ENCODE results near the gene VRK2. TPM values are rescaled to one million over a fixed set of nuclear protein-coding genes. Genes with fewer than 3 reads are reported as not detected.

Gene VRK2
- total RNA-seq, 1 donor from 2014 or later, result 23.1 TPM

DNA sequence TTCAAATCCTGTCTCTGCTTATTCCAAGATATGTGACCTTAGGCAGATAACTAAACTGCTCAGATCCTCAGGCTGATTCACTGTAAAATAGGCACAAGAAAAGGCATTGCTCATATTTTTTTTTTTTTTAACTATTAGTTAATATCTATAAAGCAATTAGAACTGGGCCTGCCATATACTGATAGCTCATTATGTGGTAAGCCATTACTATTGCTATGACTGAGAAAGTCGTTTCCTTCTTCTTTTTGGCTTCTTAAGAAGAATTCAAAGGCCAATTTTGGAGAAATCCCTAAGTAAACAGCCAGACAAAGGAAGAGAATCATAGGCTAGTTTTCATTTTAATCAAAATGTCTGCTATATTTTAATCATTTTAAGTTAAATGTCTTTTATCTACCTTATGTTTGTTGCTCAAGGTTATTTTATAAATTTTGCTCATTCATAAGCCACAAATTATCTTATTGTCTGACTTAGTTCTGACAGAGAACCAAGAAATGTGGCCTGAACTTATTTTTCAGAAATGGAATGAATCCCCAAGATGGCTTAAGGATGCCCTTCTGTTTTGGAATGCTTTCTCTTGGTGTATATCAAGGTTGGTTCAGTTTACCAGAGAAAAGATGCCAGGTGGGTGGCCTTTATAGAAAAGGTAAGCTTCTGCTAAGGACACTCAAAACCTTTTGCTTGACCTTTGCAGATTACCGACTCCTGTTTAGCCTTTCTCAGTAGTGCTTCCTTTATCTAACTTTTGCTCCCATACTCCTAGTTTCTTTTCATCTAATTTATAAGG is 21.3 kb upstream of the VRK2 start:
- Histone ChIP-seq H3K27ac (no peak overlapping the region), H3K9me3 (no peaks in the 10 kb centered on the region), H3K4me3 (no peak overlapping the region), H3K36me3 (no peaks in the 10 kb centered on the region), H3K27me3 (no peaks in the 10 kb centered on the region), H3K4me1 (no peaks in the 10 kb centered on the region)
- no peak for TF ChIP-seq POLR2AphosphoS5 (IDR thresholded peaks at IDR 0.05; ENCODE audit: insufficient read depth in 1 of 2, low read depth in 1 of 2)
- TF ChIP-seq, protein P1, sequence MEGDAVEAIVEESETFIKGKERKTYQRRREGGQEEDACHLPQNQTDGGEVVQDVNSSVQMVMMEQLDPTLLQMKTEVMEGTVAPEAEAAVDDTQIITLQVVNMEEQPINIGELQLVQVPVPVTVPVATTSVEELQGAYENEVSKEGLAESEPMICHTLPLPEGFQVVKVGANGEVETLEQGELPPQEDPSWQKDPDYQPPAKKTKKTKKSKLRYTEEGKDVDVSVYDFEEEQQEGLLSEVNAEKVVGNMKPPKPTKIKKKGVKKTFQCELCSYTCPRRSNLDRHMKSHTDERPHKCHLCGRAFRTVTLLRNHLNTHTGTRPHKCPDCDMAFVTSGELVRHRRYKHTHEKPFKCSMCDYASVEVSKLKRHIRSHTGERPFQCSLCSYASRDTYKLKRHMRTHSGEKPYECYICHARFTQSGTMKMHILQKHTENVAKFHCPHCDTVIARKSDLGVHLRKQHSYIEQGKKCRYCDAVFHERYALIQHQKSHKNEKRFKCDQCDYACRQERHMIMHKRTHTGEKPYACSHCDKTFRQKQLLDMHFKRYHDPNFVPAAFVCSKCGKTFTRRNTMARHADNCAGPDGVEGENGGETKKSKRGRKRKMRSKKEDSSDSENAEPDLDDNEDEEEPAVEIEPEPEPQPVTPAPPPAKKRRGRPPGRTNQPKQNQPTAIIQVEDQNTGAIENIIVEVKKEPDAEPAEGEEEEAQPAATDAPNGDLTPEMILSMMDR (IDR thresholded peaks at IDR 0.05), result no peak
- TF ChIP-seq POLR2A (IDR thresholded peaks at IDR 0.05), result no peak
- intact Hi-C loops (cut with DNase I), result no loop called here
- DNase-seq (ENCODE audit: extremely low spot score in 2 of 2), result no peak

DNA sequence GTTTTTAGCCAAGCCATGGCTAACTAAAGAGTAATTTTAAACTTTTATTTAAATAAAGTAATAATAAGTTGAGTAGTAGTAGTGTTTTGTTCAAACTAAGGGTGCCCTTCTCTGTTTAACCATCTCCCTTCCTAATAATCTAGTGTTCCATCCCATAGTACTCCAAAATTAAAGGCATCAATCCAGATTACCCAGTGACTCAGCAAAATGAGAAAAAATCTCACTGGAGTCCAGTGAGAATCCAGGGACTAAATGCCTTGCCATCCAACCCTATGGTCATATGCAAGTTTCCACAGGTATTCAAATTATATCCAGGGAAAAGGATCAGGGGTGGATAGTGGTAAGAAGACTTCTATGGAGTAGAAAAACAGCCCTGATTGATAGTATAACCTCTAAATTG is 19.6 kb upstream of the VRK2 start:
- H3K36me3 ChIP-seq, result no peaks in the 10 kb centered on the region
- intact Hi-C loops (cut with DNase I), result no loop called here
- no peak for DNase-seq (ENCODE audit: extremely low spot score in 2 of 2)
- no peaks in the 10 kb centered on the region for H3K4me1 ChIP-seq
- H3K27ac ChIP-seq, result no peak overlapping the region
- no peaks in the 10 kb centered on the region for H3K27me3 ChIP-seq
- TF ChIP-seq POLR2AphosphoS5 (IDR thresholded peaks at IDR 0.05; ENCODE audit: insufficient read depth in 1 of 2, low read depth in 1 of 2) (no peak), POLR2A (IDR thresholded peaks at IDR 0.05) (no peak)
- TF ChIP-seq, protein P1 (IDR thresholded peaks at IDR 0.05), result no peak
- no peak overlapping the region for H3K4me3 ChIP-seq
- no peaks in the 10 kb centered on the region for H3K9me3 ChIP-seq

DNA sequence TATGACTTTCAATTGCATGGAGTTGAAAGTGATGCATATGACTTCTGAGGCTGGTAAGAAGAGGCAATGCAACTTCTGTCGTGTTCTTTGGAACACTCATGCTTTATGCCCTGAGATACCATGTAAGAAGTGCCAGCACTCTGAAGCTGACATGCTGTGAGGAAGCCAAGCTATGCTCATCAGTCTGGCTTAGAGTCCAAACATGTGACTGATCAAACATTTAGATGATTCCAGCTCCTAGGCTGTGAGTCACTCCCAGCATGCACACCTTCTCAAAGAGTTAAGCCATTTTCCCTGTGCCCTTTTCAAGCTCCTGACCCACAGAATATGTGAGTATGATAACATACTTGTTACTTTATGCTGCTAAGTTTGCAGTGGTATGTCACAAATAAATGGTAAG is 15.8 kb upstream of the VRK2 start:
- Histone ChIP-seq H3K9me3 (no peaks in the 10 kb centered on the region), H3K4me1 (no peaks in the 10 kb centered on the region), H3K36me3 (no peaks in the 10 kb centered on the region), H3K27ac (no peak overlapping the region), H3K27me3 (no peaks in the 10 kb centered on the region), H3K4me3 (no peak overlapping the region)
- no peak for TF ChIP-seq POLR2A (IDR thresholded peaks at IDR 0.05)
- TF ChIP-seq POLR2AphosphoS5 (IDR thresholded peaks at IDR 0.05; ENCODE audit: insufficient read depth in 1 of 2, low read depth in 1 of 2), result no peak
- TF ChIP-seq, protein P1 (IDR thresholded peaks at IDR 0.05), result no peak
- no peak for DNase-seq (ENCODE audit: extremely low spot score in 2 of 2)
- intact Hi-C loops (cut with DNase I), result no loop called here

DNA sequence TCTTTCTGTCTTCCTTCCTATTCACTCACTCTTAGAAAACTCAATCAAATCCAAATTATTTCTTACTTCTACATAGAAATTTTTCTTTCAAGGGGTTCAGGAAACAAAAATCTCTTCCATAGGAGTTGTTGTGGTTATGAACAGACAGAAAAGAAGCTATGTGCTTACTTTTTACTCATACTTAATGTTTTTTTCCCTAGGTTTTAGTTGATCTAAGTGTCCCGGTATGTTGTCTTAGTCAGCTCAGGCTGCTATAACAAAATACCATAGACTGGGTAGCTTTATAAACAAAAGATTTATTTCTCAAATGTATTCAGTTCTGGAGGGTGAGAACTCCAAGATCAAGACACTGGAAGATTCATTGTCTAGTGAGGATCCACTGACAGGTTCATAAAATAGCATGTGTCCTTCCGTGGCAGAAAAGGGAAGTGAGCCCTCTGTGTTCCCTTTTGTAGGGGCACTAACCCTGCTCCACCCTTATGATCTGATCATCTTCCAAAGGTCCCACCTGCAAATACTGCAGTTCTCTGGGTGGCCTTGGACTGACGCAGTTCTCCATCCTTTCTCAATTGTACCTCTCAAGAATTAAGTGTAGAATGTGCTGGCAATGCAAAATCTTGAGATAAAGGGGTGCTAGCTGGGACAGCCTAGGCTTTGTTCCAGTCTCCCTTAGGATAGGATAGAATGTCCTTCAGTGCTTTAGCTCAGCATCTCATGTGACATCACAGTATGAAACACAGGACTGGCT is 14.4 kb upstream of the VRK2 start:
- intact Hi-C loops (cut with DNase I), result no loop called here
- no peaks in the 10 kb centered on the region for H3K4me1 ChIP-seq
- TF ChIP-seq, protein P1 (IDR thresholded peaks at IDR 0.05), result no peak
- no peak overlapping the region for H3K4me3 ChIP-seq
- no peaks in the 10 kb centered on the region for H3K27me3 ChIP-seq
- H3K36me3 ChIP-seq, result no peaks in the 10 kb centered on the region
- DNase-seq (ENCODE audit: extremely low spot score in 2 of 2), result no peak
- H3K27ac ChIP-seq, result no peak overlapping the region
- H3K9me3 ChIP-seq, result no peaks in the 10 kb centered on the region

DNA sequence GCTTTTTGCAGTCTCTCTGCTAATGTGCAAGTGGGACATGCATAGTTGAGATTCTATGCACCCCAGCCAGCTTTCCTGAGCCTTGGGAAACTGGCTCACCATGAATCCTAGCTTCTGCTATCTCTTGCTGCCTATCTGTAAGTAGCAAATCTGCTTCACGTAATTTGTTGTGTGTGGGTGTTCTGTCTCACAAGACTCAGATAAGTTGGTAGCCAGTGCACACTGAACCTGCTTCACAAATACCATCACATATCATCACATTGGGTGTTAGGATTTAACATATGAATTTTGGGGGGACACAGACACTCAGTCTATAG is 13.9 kb upstream of the VRK2 start:
- H3K36me3 ChIP-seq, result no peaks in the 10 kb centered on the region
- DNase-seq (ENCODE audit: extremely low spot score in 2 of 2), result no peak
- no peaks in the 10 kb centered on the region for H3K9me3 ChIP-seq
- no peaks in the 10 kb centered on the region for H3K4me1 ChIP-seq
- no peak overlapping the region for H3K4me3 ChIP-seq
- H3K27ac ChIP-seq, result no peak overlapping the region
- TF ChIP-seq POLR2A (IDR thresholded peaks at IDR 0.05), result no peak
- no peak for TF ChIP-seq POLR2AphosphoS5 (IDR thresholded peaks at IDR 0.05; ENCODE audit: insufficient read depth in 1 of 2, low read depth in 1 of 2)
- TF ChIP-seq, protein P1 (IDR thresholded peaks at IDR 0.05), result no peak
- intact Hi-C loops (cut with DNase I), result no loop called here
- no peaks in the 10 kb centered on the region for H3K27me3 ChIP-seq
